ENCODE results near the gene DCLK1.

GRCh38 chr13:35794734-35795389 lies 336.3 kb downstream of the DCLK1 start:
- TF ChIP-seq CTCF (IDR thresholded peaks at IDR 0.05) = no peak
- no peak for TF ChIP-seq POLR2AphosphoS5 (IDR thresholded peaks at IDR 0.05)
- no peak for TF ChIP-seq POLR2A (IDR thresholded peaks at IDR 0.05)
- TF ChIP-seq EP300 (IDR thresholded peaks at IDR 0.05) = no peak

Measured in suprapubic skin (tissue), 4 donors.